IMR-90 (cell line): ENCODE measurements around the gene WDR46.

Experiments
- CTCF ChIP-seq: conservative IDR thresholded peaks from 2 replicates; pipeline ENCODE4 v1.5.1; 2012; ENCODE audit warnings: mild to moderate bottlenecking, low read depth, low read length, improper control_type of control experiment
- ELK1 ChIP-seq: fragments of 150-350 bp; IDR thresholded peaks from 2 replicates; pipeline ENCODE4 v1.6.1; 2016; ENCODE audit warnings: low read depth, mild to moderate bottlenecking, low read length, moderate library complexity, borderline replicate concordance
- FOS ChIP-seq: fragments of 150-350 bp; IDR thresholded peaks from 2 replicates; pipeline ENCODE4 v1.6.1; 2016; ENCODE audit warnings: low read depth, low read length
- MAFK ChIP-seq: IDR thresholded peaks from 2 replicates; pipeline ENCODE4 v1.6.1; 2012; ENCODE audit warnings: low read depth, low read length, improper control_type of control experiment
- POLR2A ChIP-seq: IDR thresholded peaks from 2 replicates; pipeline ENCODE4 v1.6.1; 2012; ENCODE audit warnings: mild to moderate bottlenecking, low read depth, low read length
- RAD21 ChIP-seq: IDR thresholded peaks from 2 replicates; pipeline ENCODE4 v1.6.1; 2012; ENCODE audit warnings: low read length, improper control_type of control experiment
- RFX5 ChIP-seq: IDR thresholded peaks from 2 replicates; pipeline ENCODE4 v1.8.0; 2012; ENCODE audit warnings: low read depth, mild to moderate bottlenecking, low read length, moderate library complexity

- TF ChIP-seq POLR2A (no peak), CTCF (no peak), FOS (no peak), RAD21 (no peak), MAFK (no peak), RFX5 (no peak), ELK1 (no peak)
Observed at GRCh38 chr6:33237741-33238140, 51.3 kb downstream of the WDR46 start.
